Keratinocyte (primary cell): Measurements from ENCODE around the gene PLK5.

ENCODE experiments used
- CTCF ChIP-seq, 3 experiments: IDR thresholded peaks in 1 of 3; conservative IDR thresholded peaks in 1 of 3; optimal IDR thresholded peaks in 1 of 3; 2 replicates in 2 of 3; 3 replicates in 1 of 3; pipeline versions ENCODE3 to v1.5.1; 2011; ENCODE audit warnings: low read length in 3 of 3, mild to moderate bottlenecking in 3 of 3, moderate library complexity in 2 of 3, control low read depth in 1 of 3, inconsistent platforms in 1 of 3; ENCODE audit not compliant: insufficient read depth in 2 of 3; ENCODE audit errors: extremely low read depth in 1 of 3
- EZH2 ChIP-seq: IDR thresholded peaks from one replicate; pipeline ENCODE4 v1.6.1; 2012; ENCODE audit warnings: inconsistent platforms, mild to moderate bottlenecking, low read length, moderate library complexity

- no peak for TF ChIP-seq CTCF (optimal IDR thresholded peaks at IDR 0.05 in 1 of 3, IDR thresholded peaks at IDR 0.05 in 1 of 3, conservative IDR thresholded peaks at IDR 0.05 in 1 of 3; ENCODE audit: extremely low read depth in 1 of 3, insufficient read depth in 2 of 3, low read length in 3 of 3)
- no peak for TF ChIP-seq EZH2
These were observed 36.5 kb downstream of the PLK5 start for GRCh38 chr19:1560286-1560882.
